GM21825 (cell line): ENCODE results near the gene DDO.

ENCODE experiments used
- ATAC-seq: cut with Tn5 transposase; IDR thresholded peaks from one replicate; pipeline ENCODE4 v1.9.1; 2021; ENCODE audit warnings: mild to moderate bottlenecking, moderate library complexity; ENCODE audit not compliant: unreplicated experiment

DDO gene

GRCh38 chr6:110421749-110422443 lies 6.5 kb upstream of the DDO start:
- no peak for ATAC-seq

DNA sequence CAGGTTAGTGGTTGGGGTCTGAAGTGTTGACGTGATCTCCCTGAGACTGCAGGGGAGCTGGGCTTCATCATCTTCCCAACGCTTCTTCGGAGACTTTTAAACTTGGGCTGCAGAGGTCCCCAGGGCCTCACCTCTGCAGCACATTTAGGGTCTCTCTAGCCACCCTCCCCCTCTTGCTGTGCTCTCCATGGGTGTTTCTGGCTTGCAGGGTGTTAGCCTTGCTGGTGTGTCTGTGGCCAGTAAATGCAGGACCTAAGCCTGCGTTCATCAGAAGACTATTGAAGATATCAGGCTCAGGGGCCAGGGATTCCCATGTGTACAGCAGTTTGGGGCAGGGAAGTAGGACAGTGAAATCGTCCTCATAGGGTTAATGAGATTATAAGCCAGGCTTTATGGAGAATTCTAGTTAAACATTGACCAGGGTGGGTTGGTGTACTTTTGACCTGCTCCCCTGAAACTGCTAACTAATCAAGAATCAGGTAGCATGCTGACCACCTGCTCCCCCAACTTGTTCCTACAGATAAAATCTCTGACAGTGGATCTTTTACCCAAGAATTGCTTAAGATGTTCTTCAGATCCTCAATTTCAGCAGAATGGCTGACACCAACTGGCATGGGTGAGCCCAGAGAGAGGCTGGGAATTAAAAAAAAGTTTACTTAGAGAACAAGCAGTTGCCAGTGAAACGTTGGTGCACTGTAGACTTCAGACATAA lies 3.8 kb upstream of the DDO start:
- ATAC-seq = no peak

- ATAC-seq = no peak
Measured at GRCh38 chr6:110418594-110418993, 3.2 kb upstream of the DDO start.

DNA sequence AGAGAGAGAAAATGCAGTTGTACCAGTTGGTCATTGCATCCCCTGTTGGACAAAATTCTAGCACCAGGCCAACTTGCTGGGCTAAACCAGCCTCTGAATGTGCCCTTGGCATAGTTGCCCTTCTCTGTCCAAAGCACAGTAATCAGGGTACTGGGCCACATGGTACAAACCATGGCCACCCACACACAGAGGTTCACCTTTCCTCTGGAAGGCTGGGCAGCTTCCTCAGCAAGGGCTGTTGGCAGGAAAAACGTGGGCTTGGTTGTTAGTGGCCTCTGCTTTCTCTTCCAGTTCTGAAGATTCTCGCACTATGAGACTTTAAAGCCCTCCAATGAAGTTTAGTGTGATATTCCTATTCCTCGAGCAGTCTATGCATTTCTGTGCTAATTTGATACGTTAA lies 706 bp downstream of the DDO start:
- no peak for ATAC-seq

- ATAC-seq = no peak
Measured at GRCh38 chr6:110412360-110412759, 3.0 kb downstream of the DDO start.

DNA sequence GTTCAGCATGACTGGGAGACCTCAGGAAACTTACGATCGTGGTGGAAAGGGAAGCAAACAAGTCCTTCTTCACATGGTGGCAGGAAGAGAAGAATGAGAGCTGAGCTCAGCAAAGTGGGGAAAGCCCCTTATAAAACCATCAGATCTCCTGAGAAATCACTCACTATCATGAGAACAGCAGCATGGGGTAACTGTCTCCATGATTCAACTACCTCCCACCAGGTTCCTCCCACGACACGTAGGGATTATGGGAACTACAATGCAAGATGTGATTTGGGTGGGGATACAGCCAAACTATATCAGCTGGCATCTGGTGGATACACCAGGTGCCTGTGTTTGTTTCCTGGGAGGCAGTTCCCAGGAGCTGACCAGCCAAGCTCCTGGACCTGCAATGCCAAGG lies 4.9 kb downstream of the DDO start:
- no peak for ATAC-seq

GRCh38 chr6:110409794-110410193 lies 5.6 kb downstream of the DDO start:
- no peak for ATAC-seq

DNA sequence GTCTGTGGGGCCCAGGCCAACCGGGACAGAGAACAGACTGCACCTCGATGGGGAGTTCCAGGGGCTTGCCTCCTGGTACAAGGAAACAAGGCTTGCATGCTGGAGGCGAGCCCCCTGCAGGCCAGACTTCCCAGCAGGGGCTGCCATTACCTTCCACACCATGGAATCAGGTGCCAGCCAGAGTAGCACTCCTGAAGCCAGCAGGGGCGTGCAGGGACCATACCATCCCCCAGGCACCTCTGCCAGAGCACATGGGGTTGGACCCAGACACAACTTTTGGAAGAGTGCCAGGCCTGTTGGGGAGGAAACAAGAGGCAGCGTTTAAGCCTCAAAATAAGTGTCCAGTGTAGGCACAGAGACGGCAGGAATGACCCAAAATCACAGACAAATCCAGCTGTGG lies 6.5 kb downstream of the DDO start:
- ATAC-seq = no peak

DNA sequence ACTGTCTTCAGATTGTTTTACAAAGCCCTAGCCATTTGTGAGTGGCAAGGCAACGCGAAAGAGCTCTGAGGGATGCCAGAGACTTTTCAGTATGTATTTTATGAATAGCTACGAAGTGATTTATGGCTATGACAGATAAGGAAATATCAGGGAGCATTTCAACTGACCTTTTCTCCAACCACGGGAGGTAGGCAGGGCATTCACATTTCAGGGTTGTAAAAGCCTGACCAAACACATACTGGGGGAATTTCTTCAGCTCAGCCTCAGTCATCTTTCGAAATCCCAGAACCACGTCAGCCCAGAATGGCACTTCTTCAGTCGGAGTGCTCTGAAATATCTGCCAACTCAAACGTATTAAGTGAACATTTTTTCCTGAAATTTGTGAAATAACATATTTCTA lies 10.8 kb downstream of the DDO start:
- ATAC-seq = no peak

GRCh38 chr6:110401585-110402176 lies 13.7 kb downstream of the DDO start:
- no peak for ATAC-seq

GRCh38 chr6:110400208-110400607 lies 15.2 kb downstream of the DDO start:
- no peak for ATAC-seq

DNA sequence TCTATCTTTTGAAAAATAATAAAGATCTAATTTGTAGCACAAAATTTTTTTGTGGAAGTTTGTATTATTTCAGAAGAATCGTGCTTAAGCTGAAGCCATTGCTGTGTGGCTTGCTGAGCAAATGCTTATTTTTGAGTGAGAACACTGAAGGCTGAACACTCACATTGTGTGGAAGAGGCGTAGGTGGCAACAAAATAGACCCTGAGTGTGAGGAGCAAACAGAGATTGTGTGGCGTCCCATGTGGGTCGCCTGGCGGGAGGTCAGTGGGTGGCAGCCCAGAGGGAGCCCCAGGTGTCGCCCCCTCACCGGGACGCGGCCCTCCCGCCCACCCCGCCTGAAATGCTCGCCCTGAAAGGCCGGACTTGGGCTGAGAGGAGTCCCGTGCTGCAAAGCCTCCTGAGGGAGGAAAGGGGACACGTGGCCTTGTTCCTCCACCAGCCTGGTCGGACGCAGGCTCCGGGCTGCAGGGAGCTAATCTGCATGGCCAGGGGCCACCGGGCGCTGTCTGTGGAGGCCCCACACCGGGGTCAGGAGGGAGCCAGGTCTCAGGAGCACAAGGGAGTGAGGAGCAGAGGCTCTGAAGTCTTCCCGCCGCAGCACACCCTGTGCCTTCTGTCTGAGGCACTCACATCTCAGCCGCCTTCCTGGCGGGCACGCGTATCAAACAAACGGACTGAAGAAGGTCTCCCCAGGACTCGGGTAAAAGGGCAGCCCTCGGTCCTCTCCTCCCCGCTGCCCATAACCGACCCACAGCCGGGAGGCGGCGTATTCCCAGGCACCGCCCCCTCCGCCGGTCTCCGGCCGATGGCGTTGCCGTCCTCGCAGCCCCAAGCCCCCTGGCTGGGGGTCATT lies 15.9 kb downstream of the DDO start:
- ATAC-seq = no peak

- no peak for ATAC-seq
Measured at GRCh38 chr6:110398778-110399177, 16.6 kb downstream of the DDO start.

- ATAC-seq = no peak
Measured at GRCh38 chr6:110395221-110395620, 20.2 kb downstream of the DDO start.

GRCh38 chr6:110394409-110394808 lies 21.0 kb downstream of the DDO start:
- no peak for ATAC-seq

DNA sequence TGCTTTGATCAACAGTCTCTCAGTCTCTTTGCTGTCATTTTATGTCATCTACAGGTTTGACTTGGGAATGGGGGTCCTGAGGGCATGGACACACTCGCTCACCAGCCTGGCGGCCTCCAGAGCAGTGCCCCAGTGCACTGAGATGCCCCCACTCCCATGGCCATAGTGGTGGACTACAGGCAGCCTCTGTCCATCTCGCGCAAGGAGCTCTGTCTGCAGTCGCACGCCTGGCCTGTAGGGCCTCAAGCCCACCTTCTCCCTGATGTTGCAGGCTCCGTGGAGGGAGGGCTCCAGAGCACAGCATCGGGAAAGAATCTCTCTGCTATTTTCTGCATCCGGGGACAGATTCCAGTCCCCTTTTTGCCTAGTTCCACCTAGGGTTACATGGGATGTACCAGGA lies 22.6 kb downstream of the DDO start:
- no peak for ATAC-seq

GRCh38 chr6:110390404-110390803 lies 25.0 kb downstream of the DDO start:
- no peak for ATAC-seq

GRCh38 chr6:110389689-110390382 lies 25.5 kb downstream of the DDO start:
- no peak for ATAC-seq

- ATAC-seq = no peak
Measured at GRCh38 chr6:110387986-110388385, 27.4 kb downstream of the DDO start.

DNA sequence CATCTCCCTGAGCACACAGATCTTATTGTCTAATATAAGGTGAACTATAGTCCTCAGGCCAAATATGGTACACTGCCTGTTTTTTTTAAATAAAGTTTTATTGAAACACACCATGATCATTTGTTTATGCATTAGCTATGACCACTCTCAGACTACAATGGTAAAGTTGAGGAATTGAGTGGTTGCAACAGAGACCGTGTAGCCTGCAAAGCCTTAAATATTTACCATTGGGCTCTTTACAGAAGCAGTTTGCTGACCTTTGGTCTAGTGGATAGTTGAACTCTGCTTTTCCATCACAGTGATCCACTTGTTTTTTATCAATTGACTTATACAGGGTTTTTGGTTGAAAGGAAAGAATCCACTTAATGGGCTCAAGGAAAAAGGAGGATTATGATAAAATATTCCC lies 29.9 kb downstream of the DDO start:
- no peak for ATAC-seq

GRCh38 chr6:110378552-110378951 lies 36.8 kb downstream of the DDO start:
- ATAC-seq = no peak
